ENCODE measurements around the gene SMARCD1. TPM values are rescaled to one million over a fixed set of nuclear protein-coding genes. Genes with fewer than 3 reads are reported as not detected.

SMARCD1 gene
- total RNA-seq, 1 donor from 2014 or later: 108 TPM

DNA sequence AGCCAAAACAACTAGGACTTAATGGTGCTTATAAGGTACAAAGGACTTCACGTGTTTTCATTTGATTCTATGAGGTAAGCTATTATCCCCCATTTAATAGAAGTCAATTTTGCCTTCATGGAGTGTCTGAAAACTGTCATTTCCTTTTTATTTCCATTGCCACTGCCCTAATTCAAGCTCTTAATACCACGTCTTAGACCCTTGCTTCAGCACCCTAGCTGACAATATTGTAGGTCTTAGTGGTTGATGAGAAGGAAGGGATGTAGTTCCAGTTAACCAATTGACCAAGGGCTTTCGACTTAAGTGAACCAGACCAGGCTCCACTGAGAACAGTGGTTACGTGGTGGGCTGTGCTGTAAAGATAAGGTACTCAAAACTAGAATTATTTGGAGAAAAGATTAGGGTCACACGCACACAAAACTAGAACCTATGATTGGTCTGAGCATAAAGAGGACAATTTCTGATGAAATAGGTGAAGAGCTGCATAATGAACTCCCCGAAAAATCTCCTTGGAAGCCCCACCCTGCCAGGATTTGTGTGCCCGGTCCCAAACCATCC lies 37.4 kb upstream of the SMARCD1 start:
- Mint-ChIP-seq H3K4me3 (no peak overlapping the region), H3K27ac (no peak overlapping the region), H3K36me3 (ENCODE audit: low read depth) (no peaks in the 10 kb centered on the region), H3K27me3 (peaks cover 29% of the 10 kb centered on the region), H3K9me3 (no peaks in the 10 kb centered on the region), H3K4me1 (no peaks in the 10 kb centered on the region)
- TF ChIP-seq, protein P1, sequence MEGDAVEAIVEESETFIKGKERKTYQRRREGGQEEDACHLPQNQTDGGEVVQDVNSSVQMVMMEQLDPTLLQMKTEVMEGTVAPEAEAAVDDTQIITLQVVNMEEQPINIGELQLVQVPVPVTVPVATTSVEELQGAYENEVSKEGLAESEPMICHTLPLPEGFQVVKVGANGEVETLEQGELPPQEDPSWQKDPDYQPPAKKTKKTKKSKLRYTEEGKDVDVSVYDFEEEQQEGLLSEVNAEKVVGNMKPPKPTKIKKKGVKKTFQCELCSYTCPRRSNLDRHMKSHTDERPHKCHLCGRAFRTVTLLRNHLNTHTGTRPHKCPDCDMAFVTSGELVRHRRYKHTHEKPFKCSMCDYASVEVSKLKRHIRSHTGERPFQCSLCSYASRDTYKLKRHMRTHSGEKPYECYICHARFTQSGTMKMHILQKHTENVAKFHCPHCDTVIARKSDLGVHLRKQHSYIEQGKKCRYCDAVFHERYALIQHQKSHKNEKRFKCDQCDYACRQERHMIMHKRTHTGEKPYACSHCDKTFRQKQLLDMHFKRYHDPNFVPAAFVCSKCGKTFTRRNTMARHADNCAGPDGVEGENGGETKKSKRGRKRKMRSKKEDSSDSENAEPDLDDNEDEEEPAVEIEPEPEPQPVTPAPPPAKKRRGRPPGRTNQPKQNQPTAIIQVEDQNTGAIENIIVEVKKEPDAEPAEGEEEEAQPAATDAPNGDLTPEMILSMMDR (IDR thresholded peaks at IDR 0.05): no peak
- no peak for ATAC-seq (ENCODE audit: low read depth)
- CTCF ChIA-PET: no interaction called here
- no peak for DNase-seq
- intact Hi-C loops (cut with micrococcal nuclease): no loop called here
- POLR2A ChIA-PET: no interaction called here

DNA sequence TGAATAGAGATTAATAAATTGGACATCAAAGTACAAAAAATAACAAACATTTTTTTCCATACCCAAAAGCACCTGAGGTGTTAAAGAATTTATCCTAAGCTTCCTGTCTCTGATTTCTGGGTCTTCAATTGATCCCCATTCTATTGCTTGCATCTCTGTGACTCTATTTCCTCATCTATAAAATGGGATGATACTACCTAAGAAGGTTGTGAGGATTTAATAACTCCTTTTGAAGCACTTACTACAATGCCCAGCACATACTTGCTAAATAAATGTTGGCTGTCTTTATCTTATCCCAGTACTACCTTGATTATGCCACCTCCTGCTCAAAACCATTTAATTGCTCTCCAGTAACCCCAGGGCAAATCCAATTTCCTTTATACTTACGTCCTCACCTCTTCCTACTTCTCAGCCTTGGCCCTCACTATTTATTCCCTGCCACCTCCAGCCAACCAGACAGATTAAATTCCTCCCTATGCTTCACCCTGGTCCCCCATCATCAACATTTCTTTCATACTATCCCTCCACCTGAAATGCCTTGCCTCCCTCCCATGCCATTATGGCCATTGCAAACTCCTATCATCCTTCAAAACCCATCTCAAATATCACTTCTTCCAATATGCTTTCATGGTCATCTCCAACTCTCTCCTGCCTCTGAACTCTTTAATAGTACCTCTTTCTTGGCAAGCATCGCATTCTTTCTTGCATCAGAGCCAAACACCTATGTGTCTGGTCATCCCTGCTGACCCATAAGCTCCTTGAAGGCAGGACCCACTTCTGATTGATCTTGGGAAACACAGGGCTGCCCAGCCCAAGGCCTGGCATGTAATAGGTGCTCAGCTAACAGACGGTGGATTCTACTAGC lies 35.7 kb upstream of the SMARCD1 start:
- TF ChIP-seq, protein P1 (IDR thresholded peaks at IDR 0.05): no peak
- intact Hi-C loops (cut with micrococcal nuclease): no loop called here
- Mint-ChIP-seq H3K36me3 (ENCODE audit: low read depth) (no peaks in the 10 kb centered on the region), H3K4me1 (no peaks in the 10 kb centered on the region), H3K27ac (no peak overlapping the region), H3K27me3 (peaks cover 32% of the 10 kb centered on the region), H3K4me3 (no peak overlapping the region), H3K9me3 (no peaks in the 10 kb centered on the region)
- CTCF ChIA-PET: interaction anchor here (1.2 to 1.3 kb wide), 2 partner anchors 83 to 103 kb away, joined by 3 to 4 read pairs; no protein-coding TSS in a partner anchor
- ATAC-seq (ENCODE audit: low read depth): no peak
- no peak for DNase-seq
- POLR2A ChIA-PET: interaction anchor here (0.5 kb wide), 1 partner anchor 491 kb away, joined by 3 read pairs; no protein-coding TSS in a partner anchor

GRCh38 chr12:50050119-50050385 lies 35.1 kb upstream of the SMARCD1 start:
- no peaks in the 10 kb centered on the region for H3K9me3 Mint-ChIP-seq
- no peak overlapping the region for H3K4me3 Mint-ChIP-seq
- peaks cover 32% of the 10 kb centered on the region for H3K27me3 Mint-ChIP-seq
- ChIA-PET POLR2A (interaction anchor here (0.5 to 1.1 kb wide), 2 partner anchors 61 to 492 kb away, joined by 3 read pairs; partner anchors contain the start of gene COX14), CTCF (interaction anchor here (1.3 kb wide), 1 partner anchor 104 kb away, joined by 4 read pairs; no protein-coding TSS in a partner anchor)
- no peaks in the 10 kb centered on the region for H3K4me1 Mint-ChIP-seq
- no peak for ATAC-seq (ENCODE audit: low read depth)
- no peak for DNase-seq
- TF ChIP-seq, protein P1 (IDR thresholded peaks at IDR 0.05): no peak
- no peak overlapping the region for H3K27ac Mint-ChIP-seq
- intact Hi-C loops (cut with micrococcal nuclease): no loop called here
- H3K36me3 Mint-ChIP-seq (ENCODE audit: low read depth): no peaks in the 10 kb centered on the region

- TF ChIP-seq, protein P1 (IDR thresholded peaks at IDR 0.05): no peak
- H3K36me3 Mint-ChIP-seq (ENCODE audit: low read depth): no peaks in the 10 kb centered on the region
- intact Hi-C loops (cut with micrococcal nuclease): no loop called here
- POLR2A ChIA-PET: interaction anchor here (0.5 to 1.1 kb wide), 2 partner anchors 34 to 61 kb away, joined by 3 read pairs; partner anchors contain the start of genes COX14 and SMARCD1
- no peak for DNase-seq
- H3K4me1 Mint-ChIP-seq: no peaks in the 10 kb centered on the region
- no peaks in the 10 kb centered on the region for H3K9me3 Mint-ChIP-seq
- H3K4me3 Mint-ChIP-seq: no peak overlapping the region
- ATAC-seq (ENCODE audit: low read depth): no peak
- CTCF ChIA-PET: interaction anchor here (1.3 kb wide), 1 partner anchor 104 kb away, joined by 4 read pairs; no protein-coding TSS in a partner anchor
- H3K27ac Mint-ChIP-seq: no peak overlapping the region
- peaks cover 32% of the 10 kb centered on the region for H3K27me3 Mint-ChIP-seq
Observed at GRCh38 chr12:50050410-50051098, 34.6 kb upstream of the SMARCD1 start.
